Osteoblast (primary cell): Measurements from ENCODE around the gene NTM. TPM values are rescaled to one million over a fixed set of nuclear protein-coding genes. Genes with fewer than 3 reads are reported as not detected.

Experiments used
- DNase-seq: peaks from one replicate; pipeline ENCODE4 v3.0.0; 2011; ENCODE audit warnings: low spot score, mixed read lengths; ENCODE audit not compliant: insufficient read length; ENCODE audit errors: missing footprints
- H2AFZ ChIP-seq: 2 replicates; pipeline ENCODE4 v1.6.0; 2011; ENCODE audit warnings: mild to moderate bottlenecking, low read length
- H3K27ac ChIP-seq: 2 replicates; pipeline ENCODE4 v1.5.1; 2011; ENCODE audit warnings: mild to moderate bottlenecking, low read depth, low read length, moderate library complexity
- H3K27me3 ChIP-seq: 2 replicates; pipeline ENCODE4 v1.6.0; 2012; ENCODE audit warnings: mild to moderate bottlenecking, control low read depth, inconsistent platforms, low read length, moderate library complexity; ENCODE audit not compliant: insufficient read depth
- H3K36me3 ChIP-seq: 2 replicates; pipeline ENCODE4 v1.5.1; 2011; ENCODE audit warnings: mild to moderate bottlenecking, low read length, control low read depth, moderate library complexity; ENCODE audit not compliant: insufficient read depth
- H3K4me1 ChIP-seq: 2 replicates; pipeline ENCODE4 v1.5.1; 2011; ENCODE audit warnings: mild to moderate bottlenecking, low read length, control low read depth, moderate library complexity; ENCODE audit not compliant: insufficient read depth
- H3K4me2 ChIP-seq: 2 replicates; pipeline ENCODE4 v1.6.0; 2011; ENCODE audit warnings: mild to moderate bottlenecking, low read length; ENCODE audit not compliant: insufficient read depth
- H3K4me3 ChIP-seq: fragments of 200-600 bp; sonication (generic); 3 replicates; pipeline ENCODE4 v1.5.1; 2012; ENCODE audit warnings: mild to moderate bottlenecking, low read length, inconsistent platforms; ENCODE audit not compliant: insufficient read depth
- H3K79me2 ChIP-seq: 2 replicates; pipeline ENCODE4 v1.6.0; 2012; ENCODE audit warnings: mild to moderate bottlenecking, low read length, control low read depth, inconsistent platforms; ENCODE audit not compliant: insufficient read depth
- H3K9me3 ChIP-seq: 2 replicates; pipeline ENCODE4 v1.5.1; 2011; ENCODE audit warnings: low read depth, low read length, control low read depth
- H4K20me1 ChIP-seq: 2 replicates; pipeline ENCODE4 v1.6.0; 2012; ENCODE audit warnings: mild to moderate bottlenecking, low read length, control low read depth; ENCODE audit not compliant: insufficient read depth
- total RNA-seq: library from RNA; depleted of rRNA; stranded (reverse); fragments of >200 nt; gene quantifications from 2 replicates; pipeline ENCODE4 v1.2.3, GENCODE V29; 2012
- TF ChIP-seq, protein P1 (sequence below): IDR thresholded peaks from 2 replicates; pipeline ENCODE4 v1.5.1; 2011; ENCODE audit warnings: mild to moderate bottlenecking, low read depth, low read length, moderate library complexity; ENCODE audit errors: extremely low read depth

Gene NTM
- total RNA-seq, 1 donor: 48.1 TPM

DNA sequence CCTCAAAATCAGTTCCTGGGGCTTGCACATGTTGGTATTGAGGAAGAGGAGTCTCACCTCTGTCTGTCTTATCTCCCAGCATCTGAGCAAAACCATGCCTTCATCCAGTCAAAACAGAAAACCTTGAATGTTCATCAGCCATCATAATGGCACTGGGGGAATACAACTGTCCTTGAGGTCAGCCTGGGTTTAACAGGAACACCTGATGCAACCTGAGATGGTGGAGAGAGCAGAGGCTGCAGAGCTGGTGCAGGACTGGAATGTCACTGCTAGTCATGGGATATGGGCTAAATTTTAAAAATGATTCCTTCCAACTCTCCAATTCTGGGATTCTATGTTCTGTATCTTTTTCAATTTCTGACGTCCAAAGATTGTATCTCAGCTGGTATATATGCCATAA is 931.0 kb downstream of the NTM start:
- H3K27me3 ChIP-seq: no peaks in the 10 kb centered on the region

DNA sequence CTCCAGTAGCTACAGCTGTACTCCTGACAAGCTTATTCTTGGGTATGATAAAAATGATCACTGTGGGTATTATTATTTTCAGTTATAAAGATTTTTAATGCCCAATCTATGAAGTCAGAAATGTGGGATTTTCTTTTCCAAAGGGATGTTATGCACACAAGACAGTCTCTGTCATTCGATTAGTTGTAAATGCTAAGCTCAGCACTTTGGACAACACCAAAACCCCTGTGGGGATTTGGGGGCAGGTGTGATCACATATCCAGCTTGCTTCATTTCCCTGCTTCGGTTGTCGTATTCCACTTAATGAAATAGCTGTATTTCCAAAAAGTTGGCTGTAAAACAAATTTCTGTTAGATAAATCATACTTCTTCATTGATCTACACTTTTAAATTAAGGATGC is 931.5 kb downstream of the NTM start:
- Histone ChIP-seq H3K79me2 (peaks cover 3% of the 10 kb centered on the region), H3K27me3 (no peaks in the 10 kb centered on the region), H4K20me1 (peaks cover 14% of the 10 kb centered on the region), H3K4me3 (no peak overlapping the region), H3K9me3 (no peaks in the 10 kb centered on the region), H3K4me1 (no peaks in the 10 kb centered on the region), H3K36me3 (no peaks in the 10 kb centered on the region), H3K27ac (no peak overlapping the region), H2AFZ (no peak overlapping the region), H3K4me2 (no peak overlapping the region)
- TF ChIP-seq, protein P1, sequence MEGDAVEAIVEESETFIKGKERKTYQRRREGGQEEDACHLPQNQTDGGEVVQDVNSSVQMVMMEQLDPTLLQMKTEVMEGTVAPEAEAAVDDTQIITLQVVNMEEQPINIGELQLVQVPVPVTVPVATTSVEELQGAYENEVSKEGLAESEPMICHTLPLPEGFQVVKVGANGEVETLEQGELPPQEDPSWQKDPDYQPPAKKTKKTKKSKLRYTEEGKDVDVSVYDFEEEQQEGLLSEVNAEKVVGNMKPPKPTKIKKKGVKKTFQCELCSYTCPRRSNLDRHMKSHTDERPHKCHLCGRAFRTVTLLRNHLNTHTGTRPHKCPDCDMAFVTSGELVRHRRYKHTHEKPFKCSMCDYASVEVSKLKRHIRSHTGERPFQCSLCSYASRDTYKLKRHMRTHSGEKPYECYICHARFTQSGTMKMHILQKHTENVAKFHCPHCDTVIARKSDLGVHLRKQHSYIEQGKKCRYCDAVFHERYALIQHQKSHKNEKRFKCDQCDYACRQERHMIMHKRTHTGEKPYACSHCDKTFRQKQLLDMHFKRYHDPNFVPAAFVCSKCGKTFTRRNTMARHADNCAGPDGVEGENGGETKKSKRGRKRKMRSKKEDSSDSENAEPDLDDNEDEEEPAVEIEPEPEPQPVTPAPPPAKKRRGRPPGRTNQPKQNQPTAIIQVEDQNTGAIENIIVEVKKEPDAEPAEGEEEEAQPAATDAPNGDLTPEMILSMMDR: no peak
- no peak for DNase-seq

More for the DNA sequence above, 931.0 kb downstream of the NTM start:
- no peaks in the 10 kb centered on the region for H3K36me3 ChIP-seq
- H2AFZ ChIP-seq: no peak overlapping the region
- no peak overlapping the region for H3K4me2 ChIP-seq
- TF ChIP-seq, protein P1: no peak
- peaks cover 3% of the 10 kb centered on the region for H3K79me2 ChIP-seq
- no peak for DNase-seq
- no peaks in the 10 kb centered on the region for H3K9me3 ChIP-seq
- H3K4me3 ChIP-seq: no peak overlapping the region
- H3K4me1 ChIP-seq: no peaks in the 10 kb centered on the region
- H3K27ac ChIP-seq: no peak overlapping the region
- peaks cover 14% of the 10 kb centered on the region for H4K20me1 ChIP-seq

DNA sequence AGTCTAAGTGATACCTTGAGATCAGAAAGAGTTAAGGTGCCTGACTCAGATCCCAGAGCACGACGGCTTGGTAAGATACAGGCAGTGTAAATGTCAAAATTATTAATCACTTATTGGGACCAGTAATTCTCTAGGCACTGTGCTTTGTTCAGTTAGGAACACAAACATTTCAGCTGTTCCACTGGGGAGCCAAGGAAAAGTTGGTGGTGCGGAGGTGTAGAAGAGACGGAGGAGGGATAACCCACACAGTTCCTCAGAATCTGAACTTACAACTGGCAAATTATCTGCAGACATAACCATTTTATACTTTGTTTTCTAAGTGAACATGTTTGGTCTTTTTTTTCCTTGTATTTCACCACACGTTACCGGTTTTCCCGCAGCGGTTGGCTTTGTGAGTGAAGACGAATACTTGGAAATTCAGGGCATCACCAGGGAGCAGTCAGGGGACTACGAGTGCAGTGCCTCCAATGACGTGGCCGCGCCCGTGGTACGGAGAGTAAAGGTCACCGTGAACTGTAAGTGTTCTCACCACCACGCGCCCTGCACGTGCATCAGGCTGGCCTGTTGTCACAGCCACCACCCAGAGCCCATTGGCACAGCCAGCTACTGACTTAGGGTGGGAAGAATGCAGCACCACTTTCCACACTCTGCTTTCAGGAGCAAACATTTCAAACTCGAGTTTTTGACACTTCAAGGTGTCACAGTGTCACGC is 937.0 kb downstream of the NTM start:
- TF ChIP-seq, protein P1: no peak

DNA sequence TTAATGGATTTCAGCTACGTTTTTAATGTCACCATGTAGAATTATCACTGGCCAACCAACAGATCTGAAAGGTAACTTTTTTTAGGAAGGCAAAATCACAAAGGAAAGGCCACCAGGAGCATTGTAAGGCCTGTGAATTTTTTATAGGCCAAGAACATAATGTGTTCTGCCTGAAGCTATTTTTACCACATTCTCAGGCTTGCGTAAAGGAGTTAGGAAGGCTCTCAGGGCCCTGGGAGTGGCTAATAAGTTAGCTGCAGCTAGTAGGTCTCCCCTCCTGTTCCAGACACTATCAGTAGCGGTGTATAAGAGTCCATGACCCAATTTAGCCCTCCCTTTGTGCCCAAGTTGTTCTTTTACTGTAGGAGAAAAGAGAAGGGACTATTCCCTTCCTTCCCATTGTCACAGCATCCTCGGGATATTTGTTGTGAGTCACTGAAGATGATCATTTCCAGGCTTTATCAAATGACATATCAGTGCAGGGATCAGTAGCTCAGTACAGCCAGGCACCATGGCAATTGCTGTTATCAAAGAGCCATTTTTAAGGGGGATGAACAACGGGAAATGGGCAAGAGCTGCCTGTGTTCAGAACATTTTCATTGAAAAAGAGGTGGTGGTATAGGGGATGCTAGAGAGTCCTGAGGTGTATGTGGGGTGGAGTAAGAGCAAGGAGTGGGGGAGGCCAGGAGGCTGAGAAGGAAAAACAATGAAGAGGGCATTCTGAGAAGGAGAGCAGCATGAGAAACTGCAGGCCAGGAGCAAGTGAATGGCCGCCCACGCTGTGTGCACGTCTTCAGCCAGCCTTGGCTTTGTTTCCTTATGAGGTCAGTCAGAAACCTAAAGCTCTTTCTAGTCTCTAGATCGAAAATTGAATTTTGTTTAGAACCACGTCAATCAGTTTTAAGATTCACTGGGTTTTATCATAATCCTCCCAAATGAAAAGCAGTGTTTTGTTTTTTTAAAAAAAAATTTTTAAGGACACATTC is 940.3 kb downstream of the NTM start:
- Histone ChIP-seq H3K9me3 (no peaks in the 10 kb centered on the region), H2AFZ (no peak overlapping the region), H3K36me3 (no peaks in the 10 kb centered on the region), H3K4me2 (no peak overlapping the region), H3K27me3 (no peaks in the 10 kb centered on the region), H3K4me3 (no peak overlapping the region), H3K27ac (no peak overlapping the region), H3K79me2 (no peaks in the 10 kb centered on the region), H4K20me1 (no peaks in the 10 kb centered on the region), H3K4me1 (peaks cover 9% of the 10 kb centered on the region)
- DNase-seq: no peak
- TF ChIP-seq, protein P1: no peak

More for the DNA sequence above, 937.0 kb downstream of the NTM start:
- H2AFZ ChIP-seq: no peak overlapping the region
- no peak overlapping the region for H3K4me2 ChIP-seq
- H3K27me3 ChIP-seq: no peaks in the 10 kb centered on the region
- H3K27ac ChIP-seq: no peak overlapping the region
- H3K79me2 ChIP-seq: peaks cover 3% of the 10 kb centered on the region
- no peaks in the 10 kb centered on the region for H3K36me3 ChIP-seq
- H3K4me1 ChIP-seq: peaks cover 8% of the 10 kb centered on the region
- no peaks in the 10 kb centered on the region for H3K9me3 ChIP-seq
- H4K20me1 ChIP-seq: no peaks in the 10 kb centered on the region
- no peak overlapping the region for H3K4me3 ChIP-seq
- DNase-seq: no peak
